CD14-positive monocyte (primary cell): Measurements from ENCODE around the gene MYH10. TPM values are rescaled to one million over a fixed set of nuclear protein-coding genes. Genes with fewer than 3 reads are reported as not detected.

Experiments used
- DNase-seq, 3 donors: peaks; one replicate each; pipeline ENCODE4 v3.0.0-alpha.2; 2011 to 2022
- H2AFZ ChIP-seq: 2 replicates; pipeline ENCODE4 v1.6.0; 2012; ENCODE audit warnings: mild to moderate bottlenecking, low read depth, low read length, inconsistent platforms; ENCODE audit not compliant: insufficient read depth, poor library complexity, severe bottlenecking
- H3K27ac ChIP-seq, 2 donors: 1 replicate in 1 of 2; 2 replicates in 1 of 2; pipeline ENCODE4 v1.5.1; 2012 to 2013; ENCODE audit warnings: low read length in 2 of 2, control low read depth in 1 of 2, inconsistent platforms in 1 of 2, low read depth in 1 of 2, mild to moderate bottlenecking in 1 of 2
- H3K27me3 ChIP-seq, 2 donors: one replicate each; pipeline versions ENCODE4 v1.6.0 to v1.6.1; 2011 to 2013; ENCODE audit warnings: low read length in 2 of 2; ENCODE audit not compliant: control insufficient read depth in 2 of 2, insufficient read depth in 2 of 2
- H3K36me3 ChIP-seq, 2 donors: replicated peaks in 1 of 2; 1 replicate in 1 of 2; 2 replicates in 1 of 2; pipeline versions ENCODE4 v1.5.1 to v1.6.1; 2012 to 2013; ENCODE audit warnings: low read length in 2 of 2, control low read depth in 1 of 2, inconsistent platforms in 1 of 2, mild to moderate bottlenecking in 1 of 2; ENCODE audit not compliant: insufficient read depth in 2 of 2, control insufficient read depth in 1 of 2
- H3K4me1 ChIP-seq, 2 donors: 1 replicate in 1 of 2; 2 replicates in 1 of 2; pipeline versions ENCODE4 v1.5.1 to v1.6.1; 2012 to 2013; ENCODE audit warnings: low read length in 2 of 2, control low read depth in 1 of 2, inconsistent platforms in 1 of 2, mild to moderate bottlenecking in 1 of 2, moderate library complexity in 1 of 2; ENCODE audit not compliant: insufficient read depth in 2 of 2, control insufficient read depth in 1 of 2
- H3K4me2 ChIP-seq: replicated peaks from 2 replicates; pipeline ENCODE3; 2012; ENCODE audit warnings: low read length, moderate library complexity, mild to moderate bottlenecking; ENCODE audit not compliant: poor library complexity, severe bottlenecking; ENCODE audit errors: extremely low read depth
- H3K4me3 ChIP-seq, 3 experiments: fragments of 200-600 bp in 1 of 3; sonication (generic) in 1 of 3; replicated peaks in 1 of 3; 1 replicate in 2 of 3; 2 replicates in 1 of 3; pipeline ENCODE4 v1.5.1; 2011 to 2013; ENCODE audit warnings: low read length in 3 of 3, mild to moderate bottlenecking in 3 of 3, control low read depth in 2 of 3, low read depth in 2 of 3, inconsistent platforms in 1 of 3, moderate library complexity in 1 of 3
- H3K79me2 ChIP-seq: 2 replicates; pipeline ENCODE4 v1.6.0; 2012; ENCODE audit warnings: mild to moderate bottlenecking, control low read depth, inconsistent platforms, low read length, moderate library complexity; ENCODE audit not compliant: insufficient read depth
- H3K9ac ChIP-seq: 2 replicates; pipeline ENCODE4 v1.6.0; 2017; ENCODE audit warnings: low read length, mild to moderate bottlenecking; ENCODE audit not compliant: insufficient read depth, poor library complexity, severe bottlenecking
- H3K9me3 ChIP-seq, 2 donors: replicated peaks in 1 of 2; 1 replicate in 1 of 2; 2 replicates in 1 of 2; pipeline versions ENCODE4 v1.5.1 to v1.6.1; 2012 to 2013; ENCODE audit warnings: low read length in 2 of 2, control low read depth in 1 of 2; ENCODE audit not compliant: control insufficient read depth in 1 of 2, insufficient read depth in 1 of 2
- H4K20me1 ChIP-seq: 2 replicates; pipeline ENCODE4 v1.6.0; 2012; ENCODE audit warnings: mild to moderate bottlenecking, low read length, control low read depth, moderate library complexity; ENCODE audit not compliant: insufficient read depth
- H3K27ac Mint-ChIP-seq, 7 donors: one replicate each; pipeline ENCODE4 v1.8.0; 2020; ENCODE audit warnings: mild to moderate bottlenecking in 7 of 7, mixed read lengths in 7 of 7, moderate library complexity in 6 of 7, inconsistent platforms in 2 of 7
- H3K27me3 Mint-ChIP-seq, 3 donors: one replicate each; pipeline ENCODE4 v1.8.0; 2021 to 2022; ENCODE audit warnings: low read depth in 3 of 3, mild to moderate bottlenecking in 3 of 3, mixed read lengths in 3 of 3, moderate library complexity in 3 of 3, inconsistent platforms in 1 of 3
- H3K36me3 Mint-ChIP-seq, 2 donors: one replicate each; pipeline ENCODE4 v1.8.0; 2020; ENCODE audit warnings: mixed read lengths in 2 of 2, inconsistent platforms in 1 of 2, mild to moderate bottlenecking in 1 of 2
- H3K4me1 Mint-ChIP-seq: one replicate; pipeline ENCODE4 v1.8.0; 2020; ENCODE audit warnings: mild to moderate bottlenecking, mixed read lengths
- H3K4me3 Mint-ChIP-seq, 2 donors: one replicate each; pipeline ENCODE4 v1.8.0; 2020; ENCODE audit warnings: mild to moderate bottlenecking in 2 of 2, mixed read lengths in 2 of 2, moderate library complexity in 1 of 2
- H3K9me3 Mint-ChIP-seq, 7 donors: one replicate each; pipeline ENCODE4 v1.8.0; 2020 to 2022; ENCODE audit warnings: mixed read lengths in 7 of 7, mild to moderate bottlenecking in 6 of 7, moderate library complexity in 6 of 7, inconsistent platforms in 2 of 7
- CTCF ChIP-seq: fragments of 200-600 bp; IDR thresholded peaks from one replicate; pipeline ENCODE4 v1.8.0; 2022; ENCODE audit warnings: antibody characterized with exemption, mild to moderate bottlenecking
- WGBS: methylation state at CpG from one replicate; pipeline ENCODE4 v1.1.5; 2013; ENCODE audit warnings: missing lambda C conversion rate; ENCODE audit not compliant: insufficient coverage; 5-methylcytosine and 5-hydroxymethylcytosine counted together
- intact Hi-C, 2 donors: fragments of 100-400 bp; cut with micrococcal nuclease; formaldehyde crosslinking; loops; one replicate each; pipeline versions ENCODE4 v1.15.0 to v1.15.1; 2023
- polyA plus RNA-seq, 3 donors: library from polyadenylated mRNA; depleted of rRNA in 1 of 3; unstranded in 2 of 3; stranded (reverse) in 1 of 3; fragments of 300-500 nt in 2 of 3; fragments of >200 nt in 1 of 3; fragmentation: Illumina TruSeq in 2 of 3; gene quantifications; 1 replicate in 2 of 3; 2 replicates in 1 of 3; pipeline ENCODE4 v1.2.3, GENCODE V29; 2012 to 2021

The MYH10 gene
- polyA plus RNA-seq, 3 donors: 0.42 to 0.65 TPM; not detected in 1

- Histone ChIP-seq H3K79me2 (no peaks in the 10 kb centered on the region), H4K20me1 (no peaks in the 10 kb centered on the region), H3K4me1 (no peaks in the 10 kb centered on the region), H3K27ac (no peak overlapping the region), H2AFZ (no peak overlapping the region), H3K4me3 (no peak overlapping the region), H3K9ac (no peak overlapping the region), H3K27me3 (no peaks in the 10 kb centered on the region), H3K4me2 (no peak overlapping the region), H3K36me3 (no peaks in the 10 kb centered on the region), H3K9me3 (no peaks in the 10 kb centered on the region)
- Mint-ChIP-seq H3K27me3 (peaks cover 0 to 2% (median 0%) of the 10 kb centered on the region in 3 donors), H3K36me3 (no peaks in the 10 kb centered on the region), H3K4me3 (no peak overlapping the region), H3K9me3 (no peaks in the 10 kb centered on the region), H3K27ac (no peak overlapping the region), H3K4me1 (peaks cover 4% of the 10 kb centered on the region)
- intact Hi-C loops: no loop called here
- 80% methylated on average over 1 of the region's 3 CpGs for WGBS
- TF ChIP-seq CTCF: no peak
- no peak for DNase-seq
These were observed 53.8 kb downstream of the MYH10 start for GRCh38 chr17:8576559-8577294.

GRCh38 chr17:8574687-8575086 is 55.8 kb downstream of the MYH10 start:
- no peak overlapping the region for H2AFZ ChIP-seq
- H3K4me1 ChIP-seq: no peaks in the 10 kb centered on the region
- no peaks in the 10 kb centered on the region for H3K36me3 ChIP-seq
- H3K4me2 ChIP-seq: no peak overlapping the region
- Mint-ChIP-seq H3K27me3 (peaks cover 0 to 4% (median 0%) of the 10 kb centered on the region in 3 donors), H3K27ac (no peak overlapping the region), H3K4me1 (peaks cover 4% of the 10 kb centered on the region), H3K36me3 (no peaks in the 10 kb centered on the region), H3K4me3 (no peak overlapping the region), H3K9me3 (no peaks in the 10 kb centered on the region)
- H3K9me3 ChIP-seq: no peaks in the 10 kb centered on the region
- TF ChIP-seq CTCF: no peak
- H4K20me1 ChIP-seq: no peaks in the 10 kb centered on the region
- no peaks in the 10 kb centered on the region for H3K27me3 ChIP-seq
- H3K27ac ChIP-seq: no peak overlapping the region
- no peaks in the 10 kb centered on the region for H3K79me2 ChIP-seq
- no peak overlapping the region for H3K9ac ChIP-seq
- 100% methylated on average over 2 of the region's 9 CpGs for WGBS
- no peak overlapping the region for H3K4me3 ChIP-seq
- intact Hi-C loops: no loop called here
- DNase-seq: no peak
